ENCODE measurements around the gene AMOTL2. TPM values are rescaled to one million over a fixed set of nuclear protein-coding genes. Genes with fewer than 3 reads are reported as not detected.

AMOTL2 gene
- total and polyA plus RNA-seq, 2 experiments from 2014 or later, result 17.9 to 102 TPM

GRCh38 chr3:134394380-134394779 is 20.1 kb upstream of the AMOTL2 start:
- Histone ChIP-seq H3K4me2 (no peak overlapping the region), H2AFZ (no peak overlapping the region), H3K27ac (ENCODE audit: low read depth) (no peak overlapping the region), H3K36me3 (ENCODE audit: insufficient read depth) (no peaks in the 10 kb centered on the region), H4K20me1 (replicated peaks; ENCODE audit: insufficient read depth) (no peaks in the 10 kb centered on the region), H3K4me3 (no peak overlapping the region), H3F3A (replicated peaks; ENCODE audit: low read depth) (no peaks in the 10 kb centered on the region), H3K4me1 (ENCODE audit: insufficient read depth) (no peaks in the 10 kb centered on the region), H3K79me2 (replicated peaks; ENCODE audit: insufficient read depth) (no peaks in the 10 kb centered on the region), H3K9me2 (ENCODE audit: insufficient read depth) (0 out of 2 replicates have a peak, but pooled peaks cover 4% of the 10 kb centered on the region), H3K27me3 (ENCODE audit: insufficient read depth) (no peaks in the 10 kb centered on the region)
- Mint-ChIP-seq H3K4me1 (no peaks in the 10 kb centered on the region; the same call in 2 of the 3 replicates), H3K36me3 (ENCODE audit: low read depth) (no peaks in the 10 kb centered on the region; the same call in 2 of the 3 replicates), H3K9me3 (no peaks in the 10 kb centered on the region), H3K27ac (no peak overlapping the region), H3K4me3 (no peak overlapping the region), H3K27me3 (ENCODE audit: insufficient read depth, low read depth, poor library complexity) (peaks cover 11% of the 10 kb centered on the region)
- DNase-seq (ENCODE audit: low spot score), result no peak
- TF ChIP-seq JUNB (IDR thresholded peaks at IDR 0.05; ENCODE audit: unreplicated experiment) (no peak), CREB1 (CRISPR knock-in tag; IDR thresholded peaks at IDR 0.05; ENCODE audit: low read depth) (no peak), EZH2phosphoT487 (IDR thresholded peaks at IDR 0.05; ENCODE audit: unreplicated experiment) (no peak), REST (IDR thresholded peaks at IDR 0.05; ENCODE audit: unreplicated experiment) (no peak), STAT1 (IDR thresholded peaks at IDR 0.05; ENCODE audit: unreplicated experiment) (no peak), ZNF114 (CRISPR knock-in tag; IDR thresholded peaks at IDR 0.05) (no peak), POLR2AphosphoS5 (IDR thresholded peaks at IDR 0.05; ENCODE audit: low read depth) (no peak), ETS1 (IDR thresholded peaks at IDR 0.05) (no peak), ZNF331 (CRISPR knock-in tag; IDR thresholded peaks at IDR 0.05; ENCODE audit: low read depth) (no peak), NANOG (IDR thresholded peaks at IDR 0.05; ENCODE audit: borderline replicate concordance) (no peak), EZH2 (IDR thresholded peaks at IDR 0.05; ENCODE audit: low read depth, unreplicated experiment) (no peak)
- TF ChIP-seq, protein P1, sequence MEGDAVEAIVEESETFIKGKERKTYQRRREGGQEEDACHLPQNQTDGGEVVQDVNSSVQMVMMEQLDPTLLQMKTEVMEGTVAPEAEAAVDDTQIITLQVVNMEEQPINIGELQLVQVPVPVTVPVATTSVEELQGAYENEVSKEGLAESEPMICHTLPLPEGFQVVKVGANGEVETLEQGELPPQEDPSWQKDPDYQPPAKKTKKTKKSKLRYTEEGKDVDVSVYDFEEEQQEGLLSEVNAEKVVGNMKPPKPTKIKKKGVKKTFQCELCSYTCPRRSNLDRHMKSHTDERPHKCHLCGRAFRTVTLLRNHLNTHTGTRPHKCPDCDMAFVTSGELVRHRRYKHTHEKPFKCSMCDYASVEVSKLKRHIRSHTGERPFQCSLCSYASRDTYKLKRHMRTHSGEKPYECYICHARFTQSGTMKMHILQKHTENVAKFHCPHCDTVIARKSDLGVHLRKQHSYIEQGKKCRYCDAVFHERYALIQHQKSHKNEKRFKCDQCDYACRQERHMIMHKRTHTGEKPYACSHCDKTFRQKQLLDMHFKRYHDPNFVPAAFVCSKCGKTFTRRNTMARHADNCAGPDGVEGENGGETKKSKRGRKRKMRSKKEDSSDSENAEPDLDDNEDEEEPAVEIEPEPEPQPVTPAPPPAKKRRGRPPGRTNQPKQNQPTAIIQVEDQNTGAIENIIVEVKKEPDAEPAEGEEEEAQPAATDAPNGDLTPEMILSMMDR (conservative IDR thresholded peaks at IDR 0.05; ENCODE audit: low read depth in 2 of 2), result no peak
- TF ChIP-seq, protein P2, sequence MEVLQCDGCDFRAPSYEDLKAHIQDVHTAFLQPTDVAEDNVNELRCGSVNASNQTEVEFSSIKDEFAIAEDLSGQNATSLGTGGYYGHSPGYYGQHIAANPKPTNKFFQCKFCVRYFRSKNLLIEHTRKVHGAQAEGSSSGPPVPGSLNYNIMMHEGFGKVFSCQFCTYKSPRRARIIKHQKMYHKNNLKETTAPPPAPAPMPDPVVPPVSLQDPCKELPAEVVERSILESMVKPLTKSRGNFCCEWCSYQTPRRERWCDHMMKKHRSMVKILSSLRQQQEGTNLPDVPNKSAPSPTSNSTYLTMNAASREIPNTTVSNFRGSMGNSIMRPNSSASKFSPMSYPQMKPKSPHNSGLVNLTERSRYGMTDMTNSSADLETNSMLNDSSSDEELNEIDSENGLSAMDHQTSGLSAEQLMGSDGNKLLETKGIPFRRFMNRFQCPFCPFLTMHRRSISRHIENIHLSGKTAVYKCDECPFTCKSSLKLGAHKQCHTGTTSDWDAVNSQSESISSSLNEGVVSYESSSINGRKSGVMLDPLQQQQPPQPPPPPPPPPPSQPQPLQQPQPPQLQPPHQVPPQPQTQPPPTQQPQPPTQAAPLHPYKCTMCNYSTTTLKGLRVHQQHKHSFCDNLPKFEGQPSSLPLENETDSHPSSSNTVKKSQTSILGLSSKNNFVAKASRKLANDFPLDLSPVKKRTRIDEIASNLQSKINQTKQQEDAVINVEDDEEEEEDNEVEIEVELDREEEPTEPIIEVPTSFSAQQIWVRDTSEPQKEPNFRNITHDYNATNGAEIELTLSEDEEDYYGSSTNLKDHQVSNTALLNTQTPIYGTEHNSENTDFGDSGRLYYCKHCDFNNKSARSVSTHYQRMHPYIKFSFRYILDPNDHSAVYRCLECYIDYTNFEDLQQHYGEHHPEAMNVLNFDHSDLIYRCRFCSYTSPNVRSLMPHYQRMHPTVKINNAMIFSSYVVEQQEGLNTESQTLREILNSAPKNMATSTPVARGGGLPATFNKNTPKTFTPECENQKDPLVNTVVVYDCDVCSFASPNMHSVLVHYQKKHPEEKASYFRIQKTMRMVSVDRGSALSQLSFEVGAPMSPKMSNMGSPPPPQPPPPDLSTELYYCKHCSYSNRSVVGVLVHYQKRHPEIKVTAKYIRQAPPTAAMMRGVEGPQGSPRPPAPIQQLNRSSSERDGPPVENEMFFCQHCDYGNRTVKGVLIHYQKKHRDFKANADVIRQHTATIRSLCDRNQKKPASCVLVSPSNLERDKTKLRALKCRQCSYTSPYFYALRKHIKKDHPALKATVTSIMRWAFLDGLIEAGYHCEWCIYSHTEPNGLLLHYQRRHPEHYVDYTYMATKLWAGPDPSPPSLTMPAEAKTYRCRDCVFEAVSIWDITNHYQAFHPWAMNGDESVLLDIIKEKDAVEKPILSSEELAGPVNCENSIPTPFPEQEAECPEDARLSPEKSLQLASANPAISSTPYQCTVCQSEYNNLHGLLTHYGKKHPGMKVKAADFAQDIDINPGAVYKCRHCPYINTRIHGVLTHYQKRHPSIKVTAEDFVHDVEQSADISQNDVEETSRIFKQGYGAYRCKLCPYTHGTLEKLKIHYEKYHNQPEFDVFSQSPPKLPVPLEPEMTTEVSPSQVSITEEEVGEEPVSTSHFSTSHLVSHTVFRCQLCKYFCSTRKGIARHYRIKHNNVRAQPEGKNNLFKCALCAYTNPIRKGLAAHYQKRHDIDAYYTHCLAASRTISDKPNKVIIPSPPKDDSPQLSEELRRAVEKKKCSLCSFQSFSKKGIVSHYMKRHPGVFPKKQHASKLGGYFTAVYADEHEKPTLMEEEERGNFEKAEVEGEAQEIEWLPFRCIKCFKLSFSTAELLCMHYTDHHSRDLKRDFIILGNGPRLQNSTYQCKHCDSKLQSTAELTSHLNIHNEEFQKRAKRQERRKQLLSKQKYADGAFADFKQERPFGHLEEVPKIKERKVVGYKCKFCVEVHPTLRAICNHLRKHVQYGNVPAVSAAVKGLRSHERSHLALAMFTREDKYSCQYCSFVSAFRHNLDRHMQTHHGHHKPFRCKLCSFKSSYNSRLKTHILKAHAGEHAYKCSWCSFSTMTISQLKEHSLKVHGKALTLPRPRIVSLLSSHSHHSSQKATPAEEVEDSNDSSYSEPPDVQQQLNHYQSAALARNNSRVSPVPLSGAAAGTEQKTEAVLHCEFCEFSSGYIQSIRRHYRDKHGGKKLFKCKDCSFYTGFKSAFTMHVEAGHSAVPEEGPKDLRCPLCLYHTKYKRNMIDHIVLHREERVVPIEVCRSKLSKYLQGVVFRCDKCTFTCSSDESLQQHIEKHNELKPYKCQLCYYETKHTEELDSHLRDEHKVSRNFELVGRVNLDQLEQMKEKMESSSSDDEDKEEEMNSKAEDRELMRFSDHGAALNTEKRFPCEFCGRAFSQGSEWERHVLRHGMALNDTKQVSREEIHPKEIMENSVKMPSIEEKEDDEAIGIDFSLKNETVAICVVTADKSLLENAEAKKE (CRISPR knock-in tag; IDR thresholded peaks at IDR 0.05), result no peak
- ATAC-seq, result no peak
